Endothelial cell of umbilical vein (primary cell): ENCODE measurements around the gene PKNOX2. TPM values are rescaled to one million over a fixed set of nuclear protein-coding genes. Genes with fewer than 3 reads are reported as not detected.

Experiments
- BruUV-seq: library from RNA; stranded (reverse); fragments of 400-500 nt; replicated peaks from 2 replicates; lab custom pipeline; 2021; lab: Mats Ljungman, UMichigan
- CTCF ChIA-PET: fragments of 300-600, 350-600 bp; sonication (Branson Sonifier 250); formaldehyde crosslinking; loops from one replicate; lab custom pipeline; 2021; ENCODE audit warnings: antibody characterized with exemption, inconsistent platforms; lab: Charles Lee
- POLR2A ChIA-PET: fragments of 300-600, 350-600 bp; sonication (Branson Sonifier 250); formaldehyde crosslinking; loops from one replicate; lab custom pipeline; 2021; ENCODE audit warnings: antibody characterized with exemption, inconsistent platforms; lab: Charles Lee
- DNase-seq: peaks from one replicate; pipeline ENCODE4 v3.0.0-alpha.2; 2011; ENCODE audit warnings: low read depth, low spot score
- FAIRE-seq: peaks from 2 replicates; lab custom pipeline; 2011; peaks lifted over from hg19 to GRCh38; lab: Jason Lieb, UNC
- H2AFZ ChIP-seq: 2 replicates; pipeline ENCODE4 v1.6.0; 2012; ENCODE audit warnings: low read depth, low read length, control low read depth, inconsistent platforms
- H3K27ac ChIP-seq: 2 replicates; pipeline ENCODE4 v1.5.1; 2011; ENCODE audit warnings: low read depth, mild to moderate bottlenecking, control low read depth, low read length, moderate library complexity; ENCODE audit not compliant: insufficient read depth
- H3K27me3 ChIP-seq, 2 experiments: 2 replicates each; pipeline versions ENCODE4 v1.6.0 to v1.6.1; 2011; ENCODE audit warnings: low read length in 2 of 2, mixed read lengths in 1 of 2; ENCODE audit not compliant: control insufficient read depth in 2 of 2, insufficient read depth in 2 of 2
- H3K36me3 ChIP-seq, 2 experiments: 2 replicates in 1 of 2; 3 replicates in 1 of 2; pipeline ENCODE4 v1.5.1; 2011; ENCODE audit warnings: low read length in 2 of 2, mild to moderate bottlenecking in 1 of 2, moderate library complexity in 1 of 2; ENCODE audit not compliant: control insufficient read depth in 2 of 2, insufficient read depth in 2 of 2; ENCODE audit errors: extremely low read depth in 1 of 2
- H3K4me1 ChIP-seq: 3 replicates; pipeline ENCODE4 v1.5.1; 2011; ENCODE audit warnings: mild to moderate bottlenecking, low read length; ENCODE audit not compliant: control insufficient read depth, insufficient read depth; ENCODE audit errors: extremely low read depth
- H3K4me2 ChIP-seq: 2 replicates; pipeline ENCODE4 v1.6.1; 2011; ENCODE audit warnings: low read length, control low read depth, mixed read lengths; ENCODE audit not compliant: insufficient read depth
- H3K4me3 ChIP-seq, 3 experiments: fragments of 200-600 bp in 1 of 3; sonication (generic), shearing (Covaris generic) in 1 of 3; replicated peaks in 1 of 3; 2 replicates each; pipeline ENCODE4 v1.5.1; 2011 to 2016; ENCODE audit warnings: control low read depth in 3 of 3, low read length in 3 of 3, mild to moderate bottlenecking in 2 of 3, inconsistent platforms in 1 of 3, low read depth in 1 of 3, moderate library complexity in 1 of 3; ENCODE audit not compliant: insufficient read depth in 1 of 3
- H3K79me2 ChIP-seq: 2 replicates; pipeline ENCODE4 v1.6.0; 2012; ENCODE audit warnings: low read length, inconsistent platforms; ENCODE audit not compliant: control insufficient read depth, insufficient read depth
- H3K9ac ChIP-seq: replicated peaks from 2 replicates; pipeline ENCODE3; 2011; ENCODE audit warnings: low read length, control low read depth; ENCODE audit not compliant: insufficient read depth; ENCODE audit errors: extremely low read depth
- H3K9me1 ChIP-seq: replicated peaks from 3 replicates; pipeline ENCODE4 v1.6.0; 2011; ENCODE audit warnings: mild to moderate bottlenecking, low read length; ENCODE audit not compliant: control insufficient read depth, insufficient read depth; ENCODE audit errors: extremely low read depth
- H3K9me3 ChIP-seq: replicated peaks from 2 replicates; pipeline ENCODE4 v1.5.1; 2012; ENCODE audit warnings: low read length, inconsistent platforms; ENCODE audit not compliant: control insufficient read depth, insufficient read depth
- H4K20me1 ChIP-seq: replicated peaks from 2 replicates; pipeline ENCODE3; 2011; ENCODE audit warnings: mild to moderate bottlenecking, low read length; ENCODE audit not compliant: control insufficient read depth, insufficient read depth; ENCODE audit errors: extremely low read depth
- EZH2 ChIP-seq: IDR thresholded peaks from 2 replicates; pipeline ENCODE4 v1.6.1; 2012; ENCODE audit warnings: borderline replicate concordance, low read depth, mild to moderate bottlenecking, moderate library complexity, low read length, inconsistent platforms; ENCODE audit not compliant: severe bottlenecking
- FOS ChIP-seq: IDR thresholded peaks from 2 replicates; pipeline ENCODE4 v1.6.1; 2011; ENCODE audit warnings: mild to moderate bottlenecking, low read length, moderate library complexity, borderline replicate concordance; ENCODE audit not compliant: insufficient read depth
- GATA2 ChIP-seq: IDR thresholded peaks from 2 replicates; pipeline ENCODE4 v1.7.0; 2011; ENCODE audit warnings: low read depth, mild to moderate bottlenecking, moderate library complexity, mixed read lengths, low read length; ENCODE audit not compliant: insufficient read length, insufficient read depth
- JUN ChIP-seq: IDR thresholded peaks from 2 replicates; pipeline ENCODE4 v1.6.1; 2011; ENCODE audit warnings: borderline replicate concordance, low read depth; ENCODE audit not compliant: insufficient read length, insufficient read depth
- MYC ChIP-seq: IDR thresholded peaks from one replicate; pipeline ENCODE4 v1.6.1; 2011; ENCODE audit warnings: mild to moderate bottlenecking, low read depth, low read length
- POLR2A ChIP-seq: IDR thresholded peaks from 2 replicates; pipeline ENCODE4 v1.6.1; 2012; ENCODE audit warnings: low read depth, mild to moderate bottlenecking, control low read depth, low read length
- POLR2AphosphoS5 ChIP-seq: IDR thresholded peaks from 2 replicates; pipeline ENCODE4 v1.6.1; 2012; ENCODE audit warnings: low read depth, mild to moderate bottlenecking, control low read depth, low read length, moderate library complexity; ENCODE audit not compliant: insufficient read depth
- dilution Hi-C: fragments of 300-500 bp; cut with MboI; formaldehyde crosslinking; loops from one replicate; pipeline ENCODE4 v1.15.0; 2019; ENCODE audit warnings: low sequenced_read_pairs; ENCODE audit not compliant: extremely low pct_ligation_motif_present
- intact Hi-C: fragments of 100-400 bp; cut with micrococcal nuclease; formaldehyde crosslinking; loops from one replicate; pipeline ENCODE4 v1.10.0; 2022
- polyA plus RNA-seq, 4 experiments: library from polyadenylated mRNA; depleted of rRNA in 3 of 4; stranded (reverse) in 3 of 4; unstranded in 1 of 4; fragments of >200 nt; gene quantifications; 2 replicates each; pipeline versions ENCODE4 v1.2.1 to v1.2.3, GENCODE V29; 2011 to 2012; ENCODE audit warnings: missing spikeins in 1 of 4
- total RNA-seq: library from RNA; stranded (reverse); gene quantifications from 2 replicates; pipeline ENCODE4 v1.2.3, GENCODE V29; 2021
- TF ChIP-seq, protein P1 (sequence below), 2 donors: IDR thresholded peaks; 1 replicate in 1 of 2; 2 replicates in 1 of 2; pipeline ENCODE4 v1.5.1; 2011; ENCODE audit warnings: low read length in 2 of 2, mild to moderate bottlenecking in 2 of 2, moderate library complexity in 2 of 2, control low read depth in 1 of 2, inconsistent platforms in 1 of 2, low read depth in 1 of 2; ENCODE audit not compliant: insufficient read depth in 1 of 2; ENCODE audit errors: extremely low read depth in 1 of 2
- TF ChIP-seq, protein P2 (sequence below): IDR thresholded peaks from 2 replicates; pipeline ENCODE4 v1.6.1; 2011; ENCODE audit not compliant: insufficient read depth, insufficient read length

Gene PKNOX2
- total and polyA plus RNA-seq, 2 donors (not counting 3 experiments of a cell fraction or from before 2014, with no cell fraction given) = 0.11 to 0.91 TPM

DNA sequence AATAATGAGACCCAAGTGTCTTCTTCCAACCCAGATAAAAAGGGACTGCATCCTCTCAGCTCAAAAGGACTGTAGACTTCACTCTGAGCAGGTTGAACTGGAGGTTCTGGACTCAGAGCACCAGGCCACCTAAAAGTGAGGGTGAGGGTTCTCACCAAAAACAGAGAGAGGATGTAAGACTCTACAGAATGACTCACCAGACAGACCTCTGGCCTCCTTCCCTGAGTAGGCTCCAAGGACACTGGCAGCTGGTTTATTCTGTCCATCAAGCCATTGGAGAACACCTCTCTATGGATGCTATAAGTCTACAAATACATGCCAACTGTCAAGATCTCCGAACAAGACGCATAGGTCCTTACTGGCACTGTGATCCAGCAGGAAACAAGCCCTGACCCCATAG lies 304.3 kb downstream of the PKNOX2 start:
- no peaks in the 10 kb centered on the region for H3K27me3 ChIP-seq
- no TSS peak for BruUV-seq
- intact Hi-C loops = no loop called here
- ChIA-PET CTCF (interaction anchor here (1.5 kb wide), 1 partner anchor 18 kb away, joined by 3 read pairs; no protein-coding TSS in a partner anchor), POLR2A (no interaction called here)
- no peak overlapping the region for H3K27ac ChIP-seq
- H3K4me2 ChIP-seq = no peak overlapping the region
- no peaks in the 10 kb centered on the region for H3K36me3 ChIP-seq
- TF ChIP-seq GATA2 (no peak), POLR2A (no peak), JUN (no peak), POLR2AphosphoS5 (no peak), FOS (no peak), EZH2 (no peak), MYC (no peak)
- TF ChIP-seq, protein P1, sequence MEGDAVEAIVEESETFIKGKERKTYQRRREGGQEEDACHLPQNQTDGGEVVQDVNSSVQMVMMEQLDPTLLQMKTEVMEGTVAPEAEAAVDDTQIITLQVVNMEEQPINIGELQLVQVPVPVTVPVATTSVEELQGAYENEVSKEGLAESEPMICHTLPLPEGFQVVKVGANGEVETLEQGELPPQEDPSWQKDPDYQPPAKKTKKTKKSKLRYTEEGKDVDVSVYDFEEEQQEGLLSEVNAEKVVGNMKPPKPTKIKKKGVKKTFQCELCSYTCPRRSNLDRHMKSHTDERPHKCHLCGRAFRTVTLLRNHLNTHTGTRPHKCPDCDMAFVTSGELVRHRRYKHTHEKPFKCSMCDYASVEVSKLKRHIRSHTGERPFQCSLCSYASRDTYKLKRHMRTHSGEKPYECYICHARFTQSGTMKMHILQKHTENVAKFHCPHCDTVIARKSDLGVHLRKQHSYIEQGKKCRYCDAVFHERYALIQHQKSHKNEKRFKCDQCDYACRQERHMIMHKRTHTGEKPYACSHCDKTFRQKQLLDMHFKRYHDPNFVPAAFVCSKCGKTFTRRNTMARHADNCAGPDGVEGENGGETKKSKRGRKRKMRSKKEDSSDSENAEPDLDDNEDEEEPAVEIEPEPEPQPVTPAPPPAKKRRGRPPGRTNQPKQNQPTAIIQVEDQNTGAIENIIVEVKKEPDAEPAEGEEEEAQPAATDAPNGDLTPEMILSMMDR (IDR thresholded peaks at IDR 0.05; ENCODE audit: extremely low read depth in 1 of 2, insufficient read depth in 1 of 2, low read depth in 1 of 2, low read length in 2 of 2) = no peak
- TF ChIP-seq, protein P2, sequence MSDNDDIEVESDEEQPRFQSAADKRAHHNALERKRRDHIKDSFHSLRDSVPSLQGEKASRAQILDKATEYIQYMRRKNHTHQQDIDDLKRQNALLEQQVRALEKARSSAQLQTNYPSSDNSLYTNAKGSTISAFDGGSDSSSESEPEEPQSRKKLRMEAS = no peak
- FAIRE-seq (no peak), DNase-seq (no peak)
- H4K20me1 ChIP-seq = no peaks in the 10 kb centered on the region
- H3K9ac ChIP-seq = no peak overlapping the region
- dilution Hi-C loops = no loop called here
- no peaks in the 10 kb centered on the region for H3K9me1 ChIP-seq
- H3K4me1 ChIP-seq = no peaks in the 10 kb centered on the region
- no peak overlapping the region for H2AFZ ChIP-seq
- no peaks in the 10 kb centered on the region for H3K9me3 ChIP-seq
- no peaks in the 10 kb centered on the region for H3K79me2 ChIP-seq
- H3K4me3 ChIP-seq = no peak overlapping the region
